Astrocyte (in vitro differentiated cells and primary cell): ENCODE data around the gene KCNMA1.

Source experiments
- CTCF ChIP-seq: IDR thresholded peaks from 2 replicates; pipeline ENCODE4 v1.5.1; 2011; ENCODE audit warnings: low read depth, mild to moderate bottlenecking, inconsistent platforms, low read length, moderate library complexity; ENCODE audit not compliant: insufficient read depth
- EZH2 ChIP-seq: IDR thresholded peaks from 2 replicates; pipeline ENCODE4 v1.6.1; 2012; ENCODE audit warnings: mild to moderate bottlenecking, low read length, inconsistent platforms; ENCODE audit not compliant: insufficient read depth

GRCh38 chr10:77168161-77168560 lies 469.4 kb downstream of the KCNMA1 start:
- TF ChIP-seq CTCF, result no peak
- no peak for TF ChIP-seq EZH2
